ENCODE data around the gene GSE1.

GRCh38 chr16:85576944-85577343, 36.2 kb upstream of the GSE1 start:
- TF ChIP-seq CTCF (IDR thresholded peaks at IDR 0.05; ENCODE audit: low read depth, low read length, poor library complexity, severe bottlenecking) (no peak), EZH2phosphoT487 (IDR thresholded peaks at IDR 0.05; ENCODE audit: borderline replicate concordance, low read length) (no peak)

All from DOHH2 (cell line).